ENCODE results near the gene PARVA.

The PARVA gene

GRCh38 chr11:12520054-12520453 is 142.7 kb downstream of the PARVA start:
- TF ChIP-seq FOXP2 (optimal IDR thresholded peaks at IDR 0.05; ENCODE audit: borderline replicate concordance, extremely low read depth, extremely low read length, insufficient read depth) (no peak), SIN3A (IDR thresholded peaks at IDR 0.05; ENCODE audit: borderline replicate concordance, insufficient read depth, low read length) (no peak), POLR2AphosphoS5 (IDR thresholded peaks at IDR 0.05; ENCODE audit: low read depth, low read length) (no peak), TAF1 (IDR thresholded peaks at IDR 0.05; ENCODE audit: borderline replicate concordance, insufficient read depth, low read length) (no peak)
- TF ChIP-seq, protein P1, sequence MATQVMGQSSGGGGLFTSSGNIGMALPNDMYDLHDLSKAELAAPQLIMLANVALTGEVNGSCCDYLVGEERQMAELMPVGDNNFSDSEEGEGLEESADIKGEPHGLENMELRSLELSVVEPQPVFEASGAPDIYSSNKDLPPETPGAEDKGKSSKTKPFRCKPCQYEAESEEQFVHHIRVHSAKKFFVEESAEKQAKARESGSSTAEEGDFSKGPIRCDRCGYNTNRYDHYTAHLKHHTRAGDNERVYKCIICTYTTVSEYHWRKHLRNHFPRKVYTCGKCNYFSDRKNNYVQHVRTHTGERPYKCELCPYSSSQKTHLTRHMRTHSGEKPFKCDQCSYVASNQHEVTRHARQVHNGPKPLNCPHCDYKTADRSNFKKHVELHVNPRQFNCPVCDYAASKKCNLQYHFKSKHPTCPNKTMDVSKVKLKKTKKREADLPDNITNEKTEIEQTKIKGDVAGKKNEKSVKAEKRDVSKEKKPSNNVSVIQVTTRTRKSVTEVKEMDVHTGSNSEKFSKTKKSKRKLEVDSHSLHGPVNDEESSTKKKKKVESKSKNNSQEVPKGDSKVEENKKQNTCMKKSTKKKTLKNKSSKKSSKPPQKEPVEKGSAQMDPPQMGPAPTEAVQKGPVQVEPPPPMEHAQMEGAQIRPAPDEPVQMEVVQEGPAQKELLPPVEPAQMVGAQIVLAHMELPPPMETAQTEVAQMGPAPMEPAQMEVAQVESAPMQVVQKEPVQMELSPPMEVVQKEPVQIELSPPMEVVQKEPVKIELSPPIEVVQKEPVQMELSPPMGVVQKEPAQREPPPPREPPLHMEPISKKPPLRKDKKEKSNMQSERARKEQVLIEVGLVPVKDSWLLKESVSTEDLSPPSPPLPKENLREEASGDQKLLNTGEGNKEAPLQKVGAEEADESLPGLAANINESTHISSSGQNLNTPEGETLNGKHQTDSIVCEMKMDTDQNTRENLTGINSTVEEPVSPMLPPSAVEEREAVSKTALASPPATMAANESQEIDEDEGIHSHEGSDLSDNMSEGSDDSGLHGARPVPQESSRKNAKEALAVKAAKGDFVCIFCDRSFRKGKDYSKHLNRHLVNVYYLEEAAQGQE (IDR thresholded peaks at IDR 0.05; ENCODE audit: insufficient read depth in 1 of 2, low read depth in 2 of 2, low read length in 2 of 2): no peak

DNA sequence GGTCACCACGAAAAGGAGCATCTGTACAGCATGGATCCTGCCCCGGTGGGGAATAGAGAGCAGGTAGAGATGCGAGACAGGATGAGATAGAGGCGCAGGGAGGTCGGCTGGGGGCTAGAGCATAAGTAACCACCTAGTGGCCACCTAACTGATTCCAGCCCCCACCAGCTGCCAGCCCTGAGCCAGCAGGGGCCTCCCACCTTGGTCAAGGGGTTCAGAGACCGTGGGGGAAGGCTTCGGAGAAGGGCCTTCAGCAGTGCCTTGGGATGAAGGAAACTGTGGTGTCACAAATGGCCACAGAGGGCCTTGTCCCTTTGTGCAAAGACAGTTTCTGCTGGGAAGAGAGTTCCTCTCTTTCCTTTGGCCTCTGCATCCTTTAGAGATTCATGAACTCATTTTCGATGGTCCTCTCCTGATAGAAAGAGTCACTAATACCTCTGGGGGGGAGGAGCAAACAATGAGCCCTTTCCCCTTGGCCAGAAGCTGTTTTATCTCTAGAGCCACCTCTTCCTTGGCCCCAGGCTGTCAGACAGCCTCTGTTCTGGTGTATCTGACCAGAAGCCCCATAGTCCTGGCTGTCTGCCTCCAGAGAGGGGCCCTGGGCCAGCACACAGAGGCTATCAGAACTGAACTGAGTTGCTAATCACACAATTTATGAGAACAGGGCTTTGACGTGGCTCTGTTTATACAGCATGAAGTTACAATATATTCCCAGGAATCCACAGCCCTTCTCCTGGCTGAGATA is 146.0 kb downstream of the PARVA start:
- TF ChIP-seq SIN3A (IDR thresholded peaks at IDR 0.05; ENCODE audit: borderline replicate concordance, insufficient read depth, low read length) (no peak), TAF1 (IDR thresholded peaks at IDR 0.05; ENCODE audit: borderline replicate concordance, insufficient read depth, low read length) (no peak), FOXP2 (optimal IDR thresholded peaks at IDR 0.05; ENCODE audit: borderline replicate concordance, extremely low read depth, extremely low read length, insufficient read depth) (no peak), POLR2AphosphoS5 (IDR thresholded peaks at IDR 0.05; ENCODE audit: low read depth, low read length) (no peak)
- TF ChIP-seq, protein P1 (IDR thresholded peaks at IDR 0.05; ENCODE audit: insufficient read depth in 1 of 2, low read depth in 2 of 2, low read length in 2 of 2): no peak

DNA sequence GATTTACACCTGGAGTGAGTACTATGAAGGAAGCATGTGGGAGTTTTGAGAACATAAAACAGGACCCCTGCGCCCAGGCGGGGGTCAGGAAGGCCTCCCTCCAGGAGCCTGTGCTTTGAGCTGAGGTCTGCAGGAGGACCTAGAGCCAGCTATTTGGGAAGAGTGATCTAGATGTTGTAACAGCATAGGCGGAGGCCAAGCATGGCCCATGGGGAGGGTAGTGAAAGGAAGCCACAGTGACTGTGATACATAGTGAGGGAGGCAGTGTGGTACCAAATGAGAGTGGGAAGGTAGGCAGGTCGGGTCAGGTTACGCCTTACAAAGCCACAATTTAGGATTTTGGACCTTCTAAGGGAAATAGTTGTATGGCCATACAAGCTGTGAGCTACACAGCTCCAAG is 147.5 kb downstream of the PARVA start:
- TF ChIP-seq TAF1 (IDR thresholded peaks at IDR 0.05; ENCODE audit: borderline replicate concordance, insufficient read depth, low read length): no peak
- TF ChIP-seq, protein P1 (IDR thresholded peaks at IDR 0.05; ENCODE audit: insufficient read depth in 1 of 2, low read depth in 2 of 2, low read length in 2 of 2): no peak

DNA sequence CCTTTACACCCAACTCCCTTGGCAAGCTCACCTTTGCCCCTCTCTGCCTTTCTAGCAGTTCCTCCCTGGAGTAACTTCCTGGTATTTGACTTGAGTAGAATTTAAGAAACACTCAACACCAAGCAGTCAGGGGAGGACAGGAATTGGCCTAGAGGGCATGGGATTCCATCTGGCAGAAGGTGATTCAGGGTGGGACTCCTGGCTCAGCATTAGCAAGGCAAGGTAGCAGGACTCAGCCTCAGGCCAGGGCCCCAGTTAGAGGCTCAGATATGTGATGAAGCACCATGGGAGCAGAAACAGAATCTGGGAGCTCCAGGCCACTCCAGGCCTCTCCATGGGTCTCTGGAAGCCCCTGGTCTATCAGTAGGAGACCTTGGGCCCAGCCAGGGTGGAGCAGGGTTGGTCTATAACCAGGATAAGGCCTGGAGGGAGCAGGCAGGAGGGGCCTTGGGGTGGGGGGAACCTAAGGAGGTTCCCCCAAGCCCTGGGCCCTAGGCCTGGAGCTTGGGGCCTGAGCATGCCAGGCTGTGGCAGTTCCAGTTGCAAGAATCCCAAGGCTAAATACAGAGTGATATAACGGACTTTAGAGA is 148.2 kb downstream of the PARVA start:
- TF ChIP-seq POLR2AphosphoS5 (IDR thresholded peaks at IDR 0.05; ENCODE audit: low read depth, low read length) (no peak), TAF1 (IDR thresholded peaks at IDR 0.05; ENCODE audit: borderline replicate concordance, insufficient read depth, low read length) (no peak), FOXP2 (optimal IDR thresholded peaks at IDR 0.05; ENCODE audit: borderline replicate concordance, extremely low read depth, extremely low read length, insufficient read depth) (no peak), SIN3A (IDR thresholded peaks at IDR 0.05; ENCODE audit: borderline replicate concordance, insufficient read depth, low read length) (no peak)
- TF ChIP-seq, protein P1 (IDR thresholded peaks at IDR 0.05; ENCODE audit: insufficient read depth in 1 of 2, low read depth in 2 of 2, low read length in 2 of 2): no peak
